ENCODE measurements around the gene HMCN1. TPM values are rescaled to one million over a fixed set of nuclear protein-coding genes. Genes with fewer than 3 reads are reported as not detected.

HMCN1 gene
- total RNA-seq, 1 donor = under 0.01 TPM

GRCh38 chr1:186122837-186123236 lies 388.6 kb downstream of the HMCN1 start:
- no peaks in the 10 kb centered on the region for H3K4me1 ChIP-seq (ENCODE audit: insufficient read depth, low read length)
- no peaks in the 10 kb centered on the region for H3K27me3 ChIP-seq (ENCODE audit: insufficient read depth, low read length)
- no peak overlapping the region for H3K4me3 ChIP-seq (ENCODE audit: low read length)
- H3K9me3 ChIP-seq (ENCODE audit: low read depth, low read length) = no peaks in the 10 kb centered on the region

- no peaks in the 10 kb centered on the region for H3K4me1 ChIP-seq (ENCODE audit: insufficient read depth, low read length)
- H3K9me3 ChIP-seq (ENCODE audit: low read depth, low read length) = no peaks in the 10 kb centered on the region
- H3K4me3 ChIP-seq (ENCODE audit: low read length) = no peak overlapping the region
- H3K27me3 ChIP-seq (ENCODE audit: insufficient read depth, low read length) = no peaks in the 10 kb centered on the region
Observed at GRCh38 chr1:186125035-186125434, 390.8 kb downstream of the HMCN1 start.

GRCh38 chr1:186125511-186125910 lies 391.3 kb downstream of the HMCN1 start:
- H3K9me3 ChIP-seq (ENCODE audit: low read depth, low read length) = no peaks in the 10 kb centered on the region
- H3K4me3 ChIP-seq (ENCODE audit: low read length) = no peak overlapping the region
- no peaks in the 10 kb centered on the region for H3K4me1 ChIP-seq (ENCODE audit: insufficient read depth, low read length)
- no peaks in the 10 kb centered on the region for H3K27me3 ChIP-seq (ENCODE audit: insufficient read depth, low read length)

GRCh38 chr1:186129758-186130157 lies 395.6 kb downstream of the HMCN1 start:
- Histone ChIP-seq H3K4me1 (ENCODE audit: insufficient read depth, low read length) (no peaks in the 10 kb centered on the region), H3K4me3 (ENCODE audit: low read length) (no peak overlapping the region), H3K9me3 (ENCODE audit: low read depth, low read length) (no peaks in the 10 kb centered on the region), H3K27me3 (ENCODE audit: insufficient read depth, low read length) (no peaks in the 10 kb centered on the region)

- Histone ChIP-seq H3K4me3 (ENCODE audit: low read length) (no peak overlapping the region), H3K9me3 (ENCODE audit: low read depth, low read length) (no peaks in the 10 kb centered on the region), H3K27me3 (ENCODE audit: insufficient read depth, low read length) (no peaks in the 10 kb centered on the region), H3K4me1 (ENCODE audit: insufficient read depth, low read length) (no peaks in the 10 kb centered on the region)
Observed at GRCh38 chr1:186139115-186139514, 404.9 kb downstream of the HMCN1 start.

GRCh38 chr1:186139701-186140100 lies 405.5 kb downstream of the HMCN1 start:
- Histone ChIP-seq H3K4me3 (ENCODE audit: low read length) (no peak overlapping the region), H3K4me1 (ENCODE audit: insufficient read depth, low read length) (peaks cover under 1% of the 10 kb centered on the region), H3K27me3 (ENCODE audit: insufficient read depth, low read length) (no peaks in the 10 kb centered on the region), H3K9me3 (ENCODE audit: low read depth, low read length) (no peaks in the 10 kb centered on the region)

GRCh38 chr1:186142159-186142558 lies 408.0 kb downstream of the HMCN1 start:
- peaks cover 9% of the 10 kb centered on the region for H3K4me1 ChIP-seq (ENCODE audit: insufficient read depth, low read length)
- no peaks in the 10 kb centered on the region for H3K9me3 ChIP-seq (ENCODE audit: low read depth, low read length)
- no peak overlapping the region for H3K4me3 ChIP-seq (ENCODE audit: low read length)
- no peaks in the 10 kb centered on the region for H3K27me3 ChIP-seq (ENCODE audit: insufficient read depth, low read length)

- Histone ChIP-seq H3K9me3 (ENCODE audit: low read depth, low read length) (no peaks in the 10 kb centered on the region), H3K27me3 (ENCODE audit: insufficient read depth, low read length) (no peaks in the 10 kb centered on the region), H3K4me3 (ENCODE audit: low read length) (no peak overlapping the region), H3K4me1 (ENCODE audit: insufficient read depth, low read length) (peaks cover 9% of the 10 kb centered on the region)
Observed at GRCh38 chr1:186142916-186143315, 408.7 kb downstream of the HMCN1 start.

- no peaks in the 10 kb centered on the region for H3K9me3 ChIP-seq (ENCODE audit: low read depth, low read length)
- H3K4me3 ChIP-seq (ENCODE audit: low read length) = no peak overlapping the region
- H3K27me3 ChIP-seq (ENCODE audit: insufficient read depth, low read length) = no peaks in the 10 kb centered on the region
- H3K4me1 ChIP-seq (ENCODE audit: insufficient read depth, low read length) = peaks cover 9% of the 10 kb centered on the region
Observed at GRCh38 chr1:186143481-186143880, 409.3 kb downstream of the HMCN1 start.

- H3K4me3 ChIP-seq (ENCODE audit: low read length) = no peak overlapping the region
- no peaks in the 10 kb centered on the region for H3K27me3 ChIP-seq (ENCODE audit: insufficient read depth, low read length)
- peaks cover 9% of the 10 kb centered on the region for H3K4me1 ChIP-seq (ENCODE audit: insufficient read depth, low read length)
- no peaks in the 10 kb centered on the region for H3K9me3 ChIP-seq (ENCODE audit: low read depth, low read length)
Observed at GRCh38 chr1:186144505-186144904, 410.3 kb downstream of the HMCN1 start.

- Histone ChIP-seq H3K9me3 (ENCODE audit: low read depth, low read length) (no peaks in the 10 kb centered on the region), H3K4me3 (ENCODE audit: low read length) (no peak overlapping the region), H3K4me1 (ENCODE audit: insufficient read depth, low read length) (peaks cover 9% of the 10 kb centered on the region), H3K27me3 (ENCODE audit: insufficient read depth, low read length) (no peaks in the 10 kb centered on the region)
Observed at GRCh38 chr1:186146974-186147373, 412.8 kb downstream of the HMCN1 start.

- H3K9me3 ChIP-seq (ENCODE audit: low read depth, low read length) = no peaks in the 10 kb centered on the region
- H3K4me3 ChIP-seq (ENCODE audit: low read length) = no peak overlapping the region
- H3K4me1 ChIP-seq (ENCODE audit: insufficient read depth, low read length) = peaks cover 9% of the 10 kb centered on the region
- no peaks in the 10 kb centered on the region for H3K27me3 ChIP-seq (ENCODE audit: insufficient read depth, low read length)
Observed at GRCh38 chr1:186149591-186149990, 415.4 kb downstream of the HMCN1 start.

GRCh38 chr1:186152227-186152619 lies 418.0 kb downstream of the HMCN1 start:
- no peaks in the 10 kb centered on the region for H3K9me3 ChIP-seq (ENCODE audit: low read depth, low read length)
- no peaks in the 10 kb centered on the region for H3K27me3 ChIP-seq (ENCODE audit: insufficient read depth, low read length)
- H3K4me3 ChIP-seq (ENCODE audit: low read length) = no peak overlapping the region
- H3K4me1 ChIP-seq (ENCODE audit: insufficient read depth, low read length) = no peaks in the 10 kb centered on the region

GRCh38 chr1:186152620-186153239 lies 418.5 kb downstream of the HMCN1 start:
- H3K9me3 ChIP-seq (ENCODE audit: low read depth, low read length) = no peaks in the 10 kb centered on the region
- H3K27me3 ChIP-seq (ENCODE audit: insufficient read depth, low read length) = no peaks in the 10 kb centered on the region
- H3K4me1 ChIP-seq (ENCODE audit: insufficient read depth, low read length) = no peaks in the 10 kb centered on the region
- H3K4me3 ChIP-seq (ENCODE audit: low read length) = no peak overlapping the region

GRCh38 chr1:186154651-186155050 lies 420.5 kb downstream of the HMCN1 start:
- Histone ChIP-seq H3K9me3 (ENCODE audit: low read depth, low read length) (no peaks in the 10 kb centered on the region), H3K4me3 (ENCODE audit: low read length) (no peak overlapping the region), H3K27me3 (ENCODE audit: insufficient read depth, low read length) (no peaks in the 10 kb centered on the region), H3K4me1 (ENCODE audit: insufficient read depth, low read length) (no peaks in the 10 kb centered on the region)

GRCh38 chr1:186155594-186155993 lies 421.4 kb downstream of the HMCN1 start:
- Histone ChIP-seq H3K4me3 (ENCODE audit: low read length) (no peak overlapping the region), H3K27me3 (ENCODE audit: insufficient read depth, low read length) (no peaks in the 10 kb centered on the region), H3K4me1 (ENCODE audit: insufficient read depth, low read length) (no peaks in the 10 kb centered on the region), H3K9me3 (ENCODE audit: low read depth, low read length) (no peaks in the 10 kb centered on the region)
